Brain microvascular endothelial cell (primary cell): ENCODE results near the gene MET.
A peak's percentile ranks its signal among the peaks of the same experiment; 100 is the strongest.

Experiments used
- DNase-seq: peaks from one replicate; pipeline ENCODE4 v3.0.0-alpha.2; 2020
- H3K27ac ChIP-seq: fragments of 250-450 bp; sonication (Bioruptor Pico); 2 replicates; pipeline ENCODE4 v1.5.1; 2020; ENCODE audit warnings: mild to moderate bottlenecking, moderate library complexity
- H3K27me3 ChIP-seq: fragments of 250-450 bp; sonication (Bioruptor Pico); replicated peaks from 2 replicates; pipeline ENCODE4 v1.5.1; 2020; ENCODE audit warnings: mild to moderate bottlenecking
- H3K36me3 ChIP-seq: fragments of 250-450 bp; sonication (Bioruptor Pico); replicated peaks from 2 replicates; pipeline ENCODE4 v1.5.1; 2020; ENCODE audit warnings: mild to moderate bottlenecking
- H3K4me3 ChIP-seq: 2 replicates; pipeline ENCODE4 v1.5.1; 2011; ENCODE audit warnings: low read depth, mild to moderate bottlenecking, control low read depth, low read length, moderate library complexity
- in situ Hi-C: cut with HindIII; loops from 2 replicates; pipeline ENCODE4 v1.10.0; 2017; ENCODE audit warnings: low sequenced_read_pairs, low pct_ligation_motif_present
- TF ChIP-seq, protein P1 (sequence below): IDR thresholded peaks from 2 replicates; pipeline ENCODE4 v1.5.1; 2011; ENCODE audit warnings: low read depth, mild to moderate bottlenecking, moderate library complexity, low read length, control low read depth, inconsistent platforms; ENCODE audit errors: missing control alignments

Gene MET

DNA sequence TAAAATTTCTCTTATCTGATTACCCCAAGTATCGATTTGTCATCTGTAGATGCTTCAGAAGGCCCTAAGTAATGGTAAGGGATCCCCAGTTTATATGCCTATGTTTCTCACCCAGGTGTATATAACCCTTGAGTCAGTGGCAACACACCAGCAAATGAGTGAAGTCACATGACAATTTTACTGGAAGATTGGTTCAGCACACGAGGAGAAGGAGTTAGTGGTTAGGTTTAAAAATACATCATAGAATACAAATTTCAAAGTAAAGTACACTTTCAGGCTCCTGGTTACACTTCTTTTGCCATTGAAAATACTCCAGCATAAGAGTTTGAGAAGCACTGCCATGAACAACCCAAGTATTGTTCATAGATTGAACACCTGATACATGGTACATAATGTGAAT is 160.7 kb downstream of the MET start:
- DNase-seq = no peak
- no peak overlapping the region for H3K4me3 ChIP-seq
- in situ Hi-C loops = no loop called here
- no peaks in the 10 kb centered on the region for H3K27me3 ChIP-seq
- H3K36me3 ChIP-seq = no peaks in the 10 kb centered on the region
- TF ChIP-seq, protein P1, sequence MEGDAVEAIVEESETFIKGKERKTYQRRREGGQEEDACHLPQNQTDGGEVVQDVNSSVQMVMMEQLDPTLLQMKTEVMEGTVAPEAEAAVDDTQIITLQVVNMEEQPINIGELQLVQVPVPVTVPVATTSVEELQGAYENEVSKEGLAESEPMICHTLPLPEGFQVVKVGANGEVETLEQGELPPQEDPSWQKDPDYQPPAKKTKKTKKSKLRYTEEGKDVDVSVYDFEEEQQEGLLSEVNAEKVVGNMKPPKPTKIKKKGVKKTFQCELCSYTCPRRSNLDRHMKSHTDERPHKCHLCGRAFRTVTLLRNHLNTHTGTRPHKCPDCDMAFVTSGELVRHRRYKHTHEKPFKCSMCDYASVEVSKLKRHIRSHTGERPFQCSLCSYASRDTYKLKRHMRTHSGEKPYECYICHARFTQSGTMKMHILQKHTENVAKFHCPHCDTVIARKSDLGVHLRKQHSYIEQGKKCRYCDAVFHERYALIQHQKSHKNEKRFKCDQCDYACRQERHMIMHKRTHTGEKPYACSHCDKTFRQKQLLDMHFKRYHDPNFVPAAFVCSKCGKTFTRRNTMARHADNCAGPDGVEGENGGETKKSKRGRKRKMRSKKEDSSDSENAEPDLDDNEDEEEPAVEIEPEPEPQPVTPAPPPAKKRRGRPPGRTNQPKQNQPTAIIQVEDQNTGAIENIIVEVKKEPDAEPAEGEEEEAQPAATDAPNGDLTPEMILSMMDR = no peak
- H3K27ac ChIP-seq = no peak overlapping the region

DNA sequence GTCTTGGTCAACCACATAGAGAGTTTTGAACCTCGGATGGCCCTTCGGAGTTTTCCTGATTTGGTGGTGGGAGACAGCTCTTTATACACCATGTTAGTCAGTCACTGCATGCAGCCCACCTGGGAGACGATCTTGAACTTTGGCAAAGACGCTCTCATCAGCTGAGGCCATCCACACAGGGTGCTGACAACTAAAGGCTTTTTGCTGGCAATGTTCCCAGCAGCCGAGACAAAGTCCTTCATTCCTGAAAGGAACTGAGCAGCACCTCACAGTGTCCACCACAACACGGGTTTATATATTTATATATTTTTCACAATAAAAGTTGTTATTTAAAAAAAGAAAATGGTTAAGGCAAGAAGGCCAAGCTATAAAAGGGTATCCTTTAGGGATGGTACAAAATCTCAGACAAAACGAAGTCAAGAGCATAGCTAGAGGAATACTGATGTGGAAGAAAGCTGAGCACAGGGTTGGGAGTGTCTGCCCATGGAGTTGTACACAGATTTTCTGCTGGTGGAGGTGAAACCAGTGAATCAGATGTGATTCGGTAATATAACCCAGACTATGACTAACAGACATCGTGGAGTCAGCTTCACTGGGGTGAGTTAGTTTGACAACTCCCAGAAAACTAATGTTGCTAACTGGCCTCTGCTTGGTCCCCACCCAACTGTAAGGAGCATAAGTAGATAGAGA is 163.0 kb downstream of the MET start:
- H3K27ac ChIP-seq = no peak overlapping the region
- in situ Hi-C loops = no loop called here
- no peaks in the 10 kb centered on the region for H3K27me3 ChIP-seq
- H3K36me3 ChIP-seq = no peaks in the 10 kb centered on the region
- DNase-seq = peak; percentile 38
- TF ChIP-seq, protein P1 = no peak
- no peak overlapping the region for H3K4me3 ChIP-seq

DNA sequence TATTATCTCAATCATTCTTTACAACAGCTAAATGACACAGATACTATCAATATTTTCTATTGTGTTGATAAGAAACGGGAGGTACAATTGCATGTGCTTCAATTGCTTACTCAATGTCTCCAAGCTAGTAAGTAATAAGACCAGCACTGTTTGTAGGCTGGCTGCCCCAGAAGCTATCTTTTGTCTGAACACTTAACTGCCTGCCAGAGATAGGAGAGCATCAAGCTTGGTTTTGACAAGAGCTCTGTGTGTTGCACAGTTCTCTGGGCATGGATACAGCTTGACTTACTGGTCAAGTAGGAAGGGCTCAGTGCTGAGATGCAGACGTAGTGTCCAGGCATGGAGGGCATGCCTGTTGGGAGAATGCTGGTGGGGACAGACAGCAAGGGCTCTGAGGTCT is 164.1 kb downstream of the MET start:
- Histone ChIP-seq H3K27me3 (no peaks in the 10 kb centered on the region), H3K27ac (no peak overlapping the region), H3K4me3 (no peak overlapping the region), H3K36me3 (no peaks in the 10 kb centered on the region)
- DNase-seq = no peak
- in situ Hi-C loops = no loop called here
- TF ChIP-seq, protein P1 = no peak

DNA sequence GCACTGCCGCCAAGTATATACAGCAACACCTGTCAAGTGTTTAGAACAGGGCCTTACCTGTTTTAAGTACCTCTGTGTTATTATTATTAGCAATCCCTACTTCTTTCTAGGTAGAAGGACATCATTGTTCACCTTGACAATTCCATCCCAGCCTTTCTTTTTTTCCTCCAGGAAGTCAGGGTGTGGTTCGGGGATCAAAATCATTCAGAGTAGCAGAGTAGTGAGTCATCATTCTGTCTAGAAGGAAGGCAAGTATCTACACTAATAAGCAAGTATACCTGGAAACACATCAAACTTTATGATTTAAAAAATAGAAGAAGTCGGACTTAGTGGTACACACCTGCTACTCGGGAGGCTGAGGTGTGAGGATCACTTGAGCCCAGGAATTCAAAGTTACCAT is 164.9 kb downstream of the MET start:
- Histone ChIP-seq H3K27ac (no peak overlapping the region), H3K36me3 (no peaks in the 10 kb centered on the region), H3K27me3 (no peaks in the 10 kb centered on the region), H3K4me3 (no peak overlapping the region)
- TF ChIP-seq, protein P1 = no peak
- in situ Hi-C loops = no loop called here
- DNase-seq = no peak

DNA sequence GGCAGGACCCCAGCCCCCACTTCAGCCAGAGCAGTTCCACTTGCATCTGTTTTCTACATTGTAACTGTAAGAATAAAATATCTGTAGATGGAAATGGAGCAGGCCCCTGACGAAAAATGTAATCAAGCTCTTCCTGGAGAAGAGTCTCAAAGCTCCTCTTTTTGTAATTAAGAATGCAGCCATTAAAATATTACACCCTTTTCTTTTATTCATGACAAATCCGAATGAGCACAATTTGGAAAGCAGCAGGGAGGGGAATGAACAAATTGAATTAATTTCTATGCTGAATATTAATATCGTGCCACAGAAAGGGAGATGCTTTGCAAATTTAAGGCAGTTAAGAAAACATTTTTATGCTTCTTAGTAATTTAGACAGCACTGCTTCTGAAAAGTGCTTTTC is 165.6 kb downstream of the MET start:
- TF ChIP-seq, protein P1 = no peak
- no peaks in the 10 kb centered on the region for H3K27me3 ChIP-seq
- in situ Hi-C loops = no loop called here
- H3K27ac ChIP-seq = no peak overlapping the region
- no peaks in the 10 kb centered on the region for H3K36me3 ChIP-seq
- H3K4me3 ChIP-seq = no peak overlapping the region
- DNase-seq = no peak

DNA sequence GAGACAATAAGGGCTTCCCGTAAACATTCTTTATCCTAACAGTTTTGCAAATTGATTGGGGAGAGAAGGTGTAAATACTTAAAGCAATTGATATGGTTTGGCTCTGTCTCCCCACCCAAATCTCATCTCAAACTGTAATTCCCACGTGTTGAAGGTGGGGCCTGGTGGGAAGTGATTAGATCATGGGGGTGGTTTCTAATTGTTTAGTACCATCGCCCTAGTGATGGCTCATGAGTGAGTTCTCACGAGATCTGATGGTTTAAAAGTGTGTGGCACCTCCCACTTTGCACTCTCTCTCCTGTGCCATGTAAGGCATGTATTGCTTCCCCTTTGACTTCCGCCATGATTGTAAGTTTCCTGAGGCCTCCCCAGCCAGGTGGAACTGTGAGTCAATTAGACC is 168.3 kb downstream of the MET start:
- Histone ChIP-seq H3K27ac (no peak overlapping the region), H3K27me3 (no peaks in the 10 kb centered on the region), H3K4me3 (no peak overlapping the region), H3K36me3 (no peaks in the 10 kb centered on the region)
- no peak for DNase-seq
- in situ Hi-C loops = no loop called here
- TF ChIP-seq, protein P1 = no peak
